AG09309 (cell line): ENCODE data around the gene EMX2.

Experiments used
- DNase-seq: peaks from one replicate; pipeline ENCODE4 v3.0.0-alpha.2; 2010; ENCODE audit warnings: low read depth
- H3K4me3 ChIP-seq: 2 replicates; pipeline ENCODE4 v1.5.1; 2011; ENCODE audit warnings: mild to moderate bottlenecking, low read depth, low read length, moderate library complexity; ENCODE audit not compliant: control insufficient read depth
- TF ChIP-seq, protein P1 (sequence below): IDR thresholded peaks from 2 replicates; pipeline ENCODE4 v1.5.1; 2011; ENCODE audit warnings: mild to moderate bottlenecking, low read depth, low read length, inconsistent platforms; ENCODE audit not compliant: insufficient read depth, control insufficient read depth; ENCODE audit errors: missing control alignments

Gene EMX2

DNA sequence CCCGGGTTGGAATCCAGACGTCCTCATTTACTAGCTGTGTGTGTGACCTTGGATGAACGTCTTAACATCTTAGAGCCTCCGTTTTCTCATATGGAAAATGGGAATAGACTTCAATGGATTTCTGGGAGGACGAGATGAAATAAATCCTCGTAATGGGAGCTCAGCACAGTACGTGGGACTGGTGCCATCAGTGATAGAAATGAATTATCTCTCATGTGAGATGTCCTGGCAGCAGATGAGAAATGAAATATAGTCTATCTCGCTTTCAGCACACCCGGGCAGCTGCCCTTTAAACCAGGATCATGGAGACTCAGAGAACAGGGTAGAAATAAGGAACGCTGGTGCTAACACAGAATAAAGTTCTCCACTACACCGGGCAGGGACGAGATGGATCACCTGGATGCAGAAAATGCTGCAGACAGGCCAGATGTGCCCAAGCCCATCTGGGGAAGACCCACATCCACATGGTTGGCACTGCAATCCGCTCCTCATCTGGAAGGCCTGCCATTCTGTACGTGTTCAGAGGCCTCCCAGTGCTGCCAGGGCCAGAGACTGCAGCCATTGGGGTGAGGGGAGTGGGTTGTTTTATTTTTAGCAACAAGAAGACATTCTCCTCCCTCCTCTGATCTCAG lies 11.1 kb upstream of the EMX2 start:
- no peak overlapping the region for H3K4me3 ChIP-seq
- DNase-seq: no peak
- TF ChIP-seq, protein P1, sequence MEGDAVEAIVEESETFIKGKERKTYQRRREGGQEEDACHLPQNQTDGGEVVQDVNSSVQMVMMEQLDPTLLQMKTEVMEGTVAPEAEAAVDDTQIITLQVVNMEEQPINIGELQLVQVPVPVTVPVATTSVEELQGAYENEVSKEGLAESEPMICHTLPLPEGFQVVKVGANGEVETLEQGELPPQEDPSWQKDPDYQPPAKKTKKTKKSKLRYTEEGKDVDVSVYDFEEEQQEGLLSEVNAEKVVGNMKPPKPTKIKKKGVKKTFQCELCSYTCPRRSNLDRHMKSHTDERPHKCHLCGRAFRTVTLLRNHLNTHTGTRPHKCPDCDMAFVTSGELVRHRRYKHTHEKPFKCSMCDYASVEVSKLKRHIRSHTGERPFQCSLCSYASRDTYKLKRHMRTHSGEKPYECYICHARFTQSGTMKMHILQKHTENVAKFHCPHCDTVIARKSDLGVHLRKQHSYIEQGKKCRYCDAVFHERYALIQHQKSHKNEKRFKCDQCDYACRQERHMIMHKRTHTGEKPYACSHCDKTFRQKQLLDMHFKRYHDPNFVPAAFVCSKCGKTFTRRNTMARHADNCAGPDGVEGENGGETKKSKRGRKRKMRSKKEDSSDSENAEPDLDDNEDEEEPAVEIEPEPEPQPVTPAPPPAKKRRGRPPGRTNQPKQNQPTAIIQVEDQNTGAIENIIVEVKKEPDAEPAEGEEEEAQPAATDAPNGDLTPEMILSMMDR: no peak

- no peak overlapping the region for H3K4me3 ChIP-seq
- TF ChIP-seq, protein P1: no peak
- DNase-seq: no peak
Observed at GRCh38 chr10:117532003-117532385, 10.6 kb upstream of the EMX2 start.

DNA sequence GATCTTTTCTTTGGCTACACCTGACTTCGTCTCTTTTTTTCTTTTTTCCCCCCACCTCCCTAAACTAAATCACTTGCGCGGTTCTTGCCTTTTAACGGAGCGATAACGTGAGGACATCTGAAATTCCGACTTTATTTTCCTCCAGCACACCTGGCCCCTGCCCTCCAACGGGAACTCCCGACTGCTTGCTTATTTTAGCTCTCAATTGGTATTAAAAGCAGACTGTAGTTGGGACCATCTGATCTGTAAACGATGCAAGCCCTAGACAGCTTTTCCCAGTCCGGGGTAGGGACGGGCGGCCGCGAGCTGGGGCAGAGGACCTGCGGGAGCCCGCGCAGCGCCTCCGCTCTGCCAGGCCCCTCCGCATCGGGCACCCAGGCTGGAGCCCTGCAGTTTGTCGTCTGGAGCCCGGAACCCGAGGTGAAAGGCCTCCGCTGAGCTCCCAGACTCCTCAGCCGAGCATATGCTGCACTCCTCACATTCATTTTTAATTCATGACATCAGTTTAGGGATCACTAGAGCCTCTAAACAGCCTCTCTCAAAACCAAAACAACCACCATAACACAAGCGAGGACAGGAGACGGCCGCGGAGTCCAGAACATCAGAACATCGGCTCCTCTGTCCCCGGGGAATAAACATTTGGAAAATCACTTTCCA lies 10.0 kb upstream of the EMX2 start:
- no peak overlapping the region for H3K4me3 ChIP-seq
- TF ChIP-seq, protein P1: no peak
- DNase-seq: no peak

DNA sequence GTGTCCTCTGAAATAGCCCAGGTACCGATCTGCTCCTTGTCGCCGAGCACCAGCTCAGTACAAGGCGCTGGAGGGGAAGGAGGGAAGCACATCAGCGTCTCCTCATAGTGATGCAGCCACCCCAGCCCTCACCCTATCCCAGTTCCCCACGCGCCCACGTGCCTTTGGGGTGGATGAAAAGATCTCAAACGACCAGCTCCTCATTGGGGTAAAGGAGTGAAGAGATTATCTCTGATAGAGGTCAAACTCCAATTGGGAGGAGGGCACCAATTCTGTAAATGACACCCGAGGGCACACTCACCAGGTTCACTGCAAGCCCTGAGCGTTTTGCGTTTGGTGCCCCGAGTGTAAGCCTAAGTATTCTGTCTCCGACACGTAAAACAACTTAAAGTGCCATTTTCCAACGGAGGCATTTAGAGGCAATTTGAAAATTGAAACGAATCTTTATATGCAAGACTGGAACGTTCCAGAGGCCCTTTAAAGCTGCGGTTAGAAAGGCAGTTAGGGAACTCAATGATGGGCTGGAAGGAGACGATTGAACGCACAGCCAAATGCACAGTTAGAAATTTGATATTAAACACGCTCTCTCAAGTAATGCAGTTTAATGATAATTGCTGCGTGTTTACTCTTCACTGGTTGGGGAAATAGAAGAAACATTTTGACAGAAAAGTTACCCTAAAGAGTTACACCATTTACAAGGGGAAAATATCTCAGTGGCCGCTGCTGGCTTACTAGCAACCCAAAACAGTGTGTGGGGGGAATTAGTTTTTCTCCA lies 8.9 kb upstream of the EMX2 start:
- no peak overlapping the region for H3K4me3 ChIP-seq
- no peak for DNase-seq
- TF ChIP-seq, protein P1: no peak

DNA sequence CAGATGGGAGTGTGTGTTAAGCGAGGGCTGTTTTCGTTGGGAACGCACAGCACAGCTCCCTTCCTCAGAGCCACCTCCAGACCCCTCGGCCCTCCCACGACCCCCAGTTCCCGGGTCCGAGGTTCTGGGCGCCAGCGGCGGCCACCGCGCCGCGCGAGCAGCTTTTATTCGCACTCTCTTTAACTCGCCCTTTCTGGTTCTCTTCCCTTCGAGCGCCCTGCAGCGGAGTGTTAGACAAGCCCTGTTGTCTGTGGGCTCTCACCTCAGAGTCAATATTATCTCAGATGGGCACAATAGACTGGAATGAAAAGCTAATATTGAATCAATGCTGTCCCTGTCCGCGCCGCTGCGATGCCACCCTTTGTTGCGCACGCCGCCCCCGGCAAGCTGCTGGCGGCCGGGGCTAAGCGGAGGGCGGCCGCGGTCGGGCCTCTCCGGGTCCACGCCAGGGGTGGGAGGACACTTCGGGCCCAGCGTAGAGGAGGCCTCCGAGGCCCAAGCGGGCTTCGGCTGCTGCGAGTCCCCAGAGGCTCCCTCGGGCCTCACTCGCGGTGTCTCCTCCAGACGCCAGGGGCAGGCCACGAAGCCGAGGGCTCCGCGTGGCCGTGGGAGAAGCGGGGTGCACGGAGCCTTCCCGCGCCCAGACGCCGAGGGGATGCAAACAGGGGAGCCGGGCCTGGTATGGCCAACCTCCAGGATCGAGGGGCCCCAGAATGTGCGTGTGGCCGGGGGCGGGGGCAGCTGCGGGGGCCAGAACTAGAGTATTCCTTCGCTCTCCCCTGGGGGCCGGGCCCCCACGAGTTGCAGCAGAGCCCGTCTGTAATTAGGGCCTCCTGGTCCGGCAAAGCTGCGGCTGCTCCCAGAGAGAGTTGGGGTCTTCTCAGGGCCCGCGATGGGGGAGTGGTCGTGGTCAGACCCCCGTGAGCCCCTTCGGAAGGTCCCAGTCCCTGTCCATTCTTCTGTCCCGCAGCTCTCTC lies 7.9 kb upstream of the EMX2 start:
- DNase-seq: no peak
- TF ChIP-seq, protein P1: no peak
- H3K4me3 ChIP-seq: no peak overlapping the region
